ENCODE results near the gene CYS1.
"Not testable (repeated sequence)": the region's sequence is repeated elsewhere in the genome, so short reads cannot be mapped to it uniquely, and the experiment has no call there.

Gene CYS1

GRCh38 chr2:10028407-10028987, 51.7 kb downstream of the CYS1 start:
- no peak for DNase-seq

GRCh38 chr2:10027660-10028330, 52.4 kb downstream of the CYS1 start:
- DNase-seq: no peak

GRCh38 chr2:10026940-10027569, 53.2 kb downstream of the CYS1 start:
- DNase-seq: no peak

DNA sequence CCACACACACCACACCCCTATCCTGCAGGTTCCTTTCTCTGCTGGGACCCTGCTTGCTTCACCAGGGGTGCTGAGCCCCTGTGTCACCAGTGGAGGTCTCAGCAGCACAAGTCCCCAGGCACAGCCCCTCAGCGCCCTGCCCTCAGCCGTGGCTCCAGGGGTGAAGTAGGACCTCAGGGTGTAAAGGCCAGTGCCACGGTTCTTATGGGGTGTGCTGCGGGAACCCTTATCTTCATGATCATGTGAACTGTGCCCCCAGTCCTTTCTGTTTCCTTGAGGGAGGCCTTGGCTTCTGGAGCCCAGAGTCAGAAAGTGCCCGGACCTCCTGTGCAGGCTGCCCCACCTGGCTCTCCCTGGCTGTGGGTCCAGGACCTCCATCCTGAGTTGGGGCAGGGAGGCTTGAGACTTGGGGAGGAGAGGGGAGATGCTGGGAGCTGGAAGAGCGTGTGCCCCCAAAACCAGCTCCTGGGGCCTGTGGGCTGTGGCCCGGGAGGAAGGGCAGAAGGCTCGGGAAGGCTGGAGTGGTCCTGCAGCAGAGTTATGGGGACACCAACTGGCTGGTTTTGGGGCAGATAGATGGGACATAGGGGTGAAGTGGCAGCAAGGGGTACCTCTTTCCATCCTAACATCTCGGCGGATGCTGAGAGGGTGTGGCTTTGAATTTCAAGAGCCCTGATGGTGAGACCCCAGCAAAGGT, 57.1 kb downstream of the CYS1 start:
- DNase-seq: no peak

DNA sequence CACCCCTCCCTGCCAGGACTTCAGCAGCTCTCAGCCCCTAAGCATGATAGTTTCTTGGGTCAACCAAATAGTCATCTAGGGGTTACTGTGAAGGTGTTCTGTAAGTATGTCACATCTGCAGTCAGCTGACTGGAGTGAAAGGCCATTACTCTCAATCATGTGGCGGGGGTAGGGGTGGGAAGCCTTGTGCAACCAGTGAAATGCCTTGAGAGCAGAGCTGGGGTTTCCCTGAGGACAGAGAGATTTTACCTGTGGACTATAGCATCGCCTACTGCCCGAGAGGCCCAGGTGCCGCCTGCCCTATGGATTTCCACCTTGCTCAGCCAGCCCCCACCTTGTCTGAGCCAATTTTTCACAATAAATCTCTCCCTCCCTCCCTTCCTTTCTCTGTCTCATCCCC, 57.8 kb downstream of the CYS1 start:
- no peak for DNase-seq

GRCh38 chr2:10022041-10022421, 58.2 kb downstream of the CYS1 start:
- no peak for DNase-seq

DNA sequence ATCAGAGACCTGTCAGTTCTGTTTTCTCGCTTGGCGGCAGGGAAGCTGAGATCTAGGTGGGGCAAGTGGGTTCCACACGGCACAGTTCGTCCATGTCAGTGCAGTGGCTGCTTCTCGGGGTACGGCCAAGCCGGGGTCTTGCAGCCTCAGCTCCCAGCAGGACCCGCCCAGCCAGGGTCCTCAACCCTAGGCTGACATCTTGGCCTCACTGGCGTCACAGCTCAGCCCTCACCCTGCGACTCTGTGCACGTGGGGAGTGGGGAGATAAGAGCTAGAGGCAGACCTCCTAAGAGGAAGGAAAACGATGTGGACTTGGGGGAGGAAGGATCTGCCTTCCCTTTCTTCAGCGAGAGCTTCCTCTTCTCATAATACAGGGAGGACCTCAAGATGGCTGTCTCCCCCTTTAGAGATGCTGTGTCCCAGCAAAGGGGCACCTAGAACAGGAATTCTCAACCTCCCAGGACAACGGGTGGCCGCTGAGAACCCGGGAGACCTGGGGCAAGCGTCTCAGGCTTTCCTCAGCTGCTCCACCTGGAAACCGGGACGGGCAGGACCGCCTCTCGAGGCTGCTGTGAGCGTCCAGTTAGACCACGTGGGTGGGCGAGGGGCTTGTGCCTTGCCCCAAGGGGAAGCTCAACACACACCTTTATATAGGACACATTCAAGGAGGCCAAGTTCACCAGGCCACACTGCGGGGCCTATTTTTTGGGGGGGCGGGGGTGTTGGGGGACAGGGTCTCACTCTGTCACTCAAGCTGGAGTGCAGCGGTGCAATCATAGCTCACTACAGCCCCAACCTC, 60.4 kb downstream of the CYS1 start:
- no peak for DNase-seq

GRCh38 chr2:10019174-10019573, 61.0 kb downstream of the CYS1 start:
- DNase-seq: no peak

DNA sequence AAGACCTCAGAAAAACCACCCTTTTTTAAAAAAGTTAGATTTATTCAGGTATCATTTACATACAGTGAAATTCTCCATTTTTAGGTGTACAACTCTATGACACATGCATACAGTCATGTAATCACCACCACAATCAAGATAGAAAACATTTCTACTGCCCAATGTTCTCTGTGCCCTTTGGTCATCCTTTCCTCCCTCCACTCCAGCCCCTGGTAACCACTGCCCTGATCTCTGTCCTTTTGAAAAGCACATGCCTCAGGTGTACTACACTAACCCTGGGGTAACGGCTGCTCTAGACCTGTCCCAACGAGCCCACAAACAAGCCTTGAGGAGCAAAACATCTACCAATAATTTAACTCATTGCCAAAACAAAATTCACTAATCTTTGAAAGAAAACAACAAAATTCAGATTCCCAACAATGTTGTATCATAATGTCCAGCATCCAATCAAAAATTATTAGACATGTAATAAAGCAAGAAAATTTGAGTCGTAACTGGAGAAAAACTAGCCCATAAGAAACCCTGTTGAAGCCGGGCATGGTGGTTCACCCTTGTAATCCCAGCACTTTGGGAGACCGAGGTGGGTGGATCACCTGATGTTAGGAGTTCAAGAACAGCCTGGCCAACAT, 62.8 kb downstream of the CYS1 start:
- DNase-seq: no peak

DNA sequence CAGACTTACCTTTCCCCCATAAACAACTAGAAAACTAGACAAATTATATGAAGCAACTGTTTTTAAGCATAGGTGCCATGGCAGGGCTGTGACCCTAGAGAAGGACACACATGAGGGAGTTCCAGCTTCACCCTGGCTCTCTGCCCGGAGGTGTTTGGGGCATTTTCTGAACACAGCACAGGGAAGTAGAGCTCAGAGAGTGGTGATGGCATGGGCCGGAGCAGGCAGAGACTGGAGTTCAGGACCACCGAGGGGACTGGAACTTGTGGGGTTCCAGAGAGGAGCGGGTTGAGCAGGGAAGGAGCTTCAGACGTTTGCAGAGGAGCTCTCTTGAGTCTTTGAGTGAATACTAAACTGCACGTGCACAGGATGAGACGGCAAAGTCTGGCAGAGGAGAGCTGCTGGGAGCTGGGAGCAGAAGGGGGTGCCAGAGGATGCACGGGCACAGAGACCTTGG, 63.4 kb downstream of the CYS1 start:
- no peak for DNase-seq

- DNase-seq: no peak
Measured at GRCh38 chr2:10016001-10016801, 64.0 kb downstream of the CYS1 start.

- not testable (repeated sequence) for DNase-seq
Measured at GRCh38 chr2:10015376-10015989, 64.7 kb downstream of the CYS1 start.

GRCh38 chr2:10014418-10015190, 65.6 kb downstream of the CYS1 start:
- no peak for DNase-seq

GRCh38 chr2:10013651-10014417, 66.4 kb downstream of the CYS1 start:
- not testable (repeated sequence) for DNase-seq

DNA sequence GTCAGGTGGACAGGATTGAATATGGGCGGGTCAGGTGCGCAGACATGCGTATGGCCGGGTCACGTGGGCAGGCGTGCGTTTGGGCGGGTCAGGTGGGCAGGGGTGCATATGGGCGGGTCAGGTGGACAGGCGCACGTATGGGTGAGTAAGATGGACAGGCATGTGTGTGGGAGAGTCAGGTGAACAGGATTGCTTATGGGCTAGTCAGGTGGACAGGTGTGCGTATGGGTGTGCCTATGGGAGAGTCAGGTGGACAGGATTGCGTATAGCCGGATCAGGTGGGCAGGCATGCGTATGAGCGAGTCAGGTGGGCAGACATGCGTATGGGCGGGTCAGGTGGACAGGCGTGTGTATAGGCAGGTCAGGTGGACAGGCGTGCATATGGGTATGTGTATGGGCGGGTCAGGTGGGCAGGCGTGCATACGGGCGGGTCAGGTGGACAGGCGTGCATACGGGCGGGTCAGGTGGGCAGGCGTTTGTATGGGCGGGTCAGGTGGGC, 67.2 kb downstream of the CYS1 start:
- no peak for DNase-seq

DNA sequence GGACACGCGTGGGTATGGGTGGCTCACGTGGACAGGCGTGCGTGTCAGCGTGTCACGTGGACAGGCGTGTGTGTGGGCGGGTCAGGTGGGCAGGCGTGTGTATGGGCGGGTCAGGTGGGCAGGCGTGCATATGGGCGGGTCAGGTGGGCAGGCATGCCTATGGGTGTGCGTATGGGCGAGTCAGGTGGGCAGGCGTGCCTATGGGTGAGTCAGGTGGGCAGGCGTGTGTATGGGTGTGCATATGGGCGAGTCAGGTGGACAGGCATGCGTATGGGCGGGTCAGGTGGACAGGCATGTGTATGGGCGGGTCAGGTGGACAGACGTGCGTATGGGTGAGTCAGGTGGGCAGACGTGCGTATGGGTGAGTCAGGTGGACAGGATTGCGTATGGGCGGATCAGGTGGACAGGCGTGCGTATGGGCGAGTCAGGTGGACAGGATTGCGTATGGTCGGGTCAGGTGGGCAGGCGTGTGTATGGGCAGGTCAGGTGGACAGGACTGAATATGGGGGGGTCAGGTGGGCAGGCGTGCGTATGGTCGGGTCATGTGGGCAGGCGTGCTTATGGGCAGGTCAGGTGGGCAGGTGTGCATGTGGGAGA, 67.7 kb downstream of the CYS1 start:
- DNase-seq: not testable (repeated sequence)

GRCh38 chr2:10011606-10012325, 68.4 kb downstream of the CYS1 start:
- DNase-seq: not testable (repeated sequence)
